ENCODE measurements around the gene CARMIL3. TPM values are rescaled to one million over a fixed set of nuclear protein-coding genes. Genes with fewer than 3 reads are reported as not detected.

CARMIL3 gene
- total RNA-seq, 1 experiment from 2014 or later, result not detected

- no peaks in the 10 kb centered on the region for H3K9me3 ChIP-seq (ENCODE audit: low read length)
- H2AFZ ChIP-seq (ENCODE audit: low read length), result no peak overlapping the region
- POLR2A ChIA-PET (ENCODE audit: unreplicated experiment), result no interaction called here
Measured at GRCh38 chr14:24106672-24107271, 55.0 kb downstream of the CARMIL3 start.

GRCh38 chr14:24108336-24108874 lies 56.6 kb downstream of the CARMIL3 start:
- ATAC-seq, result no peak; the same call in 1 of the 2 replicates
- POLR2A ChIA-PET (ENCODE audit: unreplicated experiment), result interaction anchor here (0.5 kb wide), 1 partner anchor 32 kb away, joined by 3 read pairs; no protein-coding TSS in a partner anchor

More at GRCh38 chr14:24106672-24107271, 55.0 kb downstream of the CARMIL3 start:
- no peaks in the 10 kb centered on the region for H3F3A ChIP-seq (ENCODE audit: low read length, unreplicated experiment)
- no peaks in the 10 kb centered on the region for H3K9me2 ChIP-seq (replicated peaks; ENCODE audit: low read length)
- ATAC-seq, result no peak
- H3K27me3 ChIP-seq (ENCODE audit: low read length), result no peaks in the 10 kb centered on the region
- CTCF ChIA-PET, result no interaction called here
- no peak for DNase-seq
- no peak overlapping the region for H3K4me3 ChIP-seq (ENCODE audit: low read length)
- H3K9ac ChIP-seq (ENCODE audit: low read length), result no peak overlapping the region
- H4K20me1 ChIP-seq (ENCODE audit: low read length), result no peaks in the 10 kb centered on the region
- H3K36me3 ChIP-seq (ENCODE audit: low read depth, low read length), result no peaks in the 10 kb centered on the region
- intact Hi-C loops (cut with micrococcal nuclease), result loop anchor here (5.0 kb wide), 1 partner anchor 94 kb away; no protein-coding TSS in a partner anchor
- H3K27ac ChIP-seq (ENCODE audit: low read length), result no peak overlapping the region
- no peak overlapping the region for H3K4me2 ChIP-seq (ENCODE audit: low read length)
- no peak for TF ChIP-seq EZH2phosphoT487 (IDR thresholded peaks at IDR 0.05; ENCODE audit: borderline replicate concordance, low read length)
- TF ChIP-seq, protein P1, sequence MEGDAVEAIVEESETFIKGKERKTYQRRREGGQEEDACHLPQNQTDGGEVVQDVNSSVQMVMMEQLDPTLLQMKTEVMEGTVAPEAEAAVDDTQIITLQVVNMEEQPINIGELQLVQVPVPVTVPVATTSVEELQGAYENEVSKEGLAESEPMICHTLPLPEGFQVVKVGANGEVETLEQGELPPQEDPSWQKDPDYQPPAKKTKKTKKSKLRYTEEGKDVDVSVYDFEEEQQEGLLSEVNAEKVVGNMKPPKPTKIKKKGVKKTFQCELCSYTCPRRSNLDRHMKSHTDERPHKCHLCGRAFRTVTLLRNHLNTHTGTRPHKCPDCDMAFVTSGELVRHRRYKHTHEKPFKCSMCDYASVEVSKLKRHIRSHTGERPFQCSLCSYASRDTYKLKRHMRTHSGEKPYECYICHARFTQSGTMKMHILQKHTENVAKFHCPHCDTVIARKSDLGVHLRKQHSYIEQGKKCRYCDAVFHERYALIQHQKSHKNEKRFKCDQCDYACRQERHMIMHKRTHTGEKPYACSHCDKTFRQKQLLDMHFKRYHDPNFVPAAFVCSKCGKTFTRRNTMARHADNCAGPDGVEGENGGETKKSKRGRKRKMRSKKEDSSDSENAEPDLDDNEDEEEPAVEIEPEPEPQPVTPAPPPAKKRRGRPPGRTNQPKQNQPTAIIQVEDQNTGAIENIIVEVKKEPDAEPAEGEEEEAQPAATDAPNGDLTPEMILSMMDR (conservative IDR thresholded peaks at IDR 0.05; ENCODE audit: low read depth, low read length), result no peak
- no peak for TF ChIP-seq EZH2 (IDR thresholded peaks at IDR 0.05; ENCODE audit: low read length, unreplicated experiment)
- no peaks in the 10 kb centered on the region for H3K79me2 ChIP-seq (ENCODE audit: low read length)
- peaks cover 7% of the 10 kb centered on the region; the same call in 1 of the 2 replicates for H3K4me1 ChIP-seq (ENCODE audit: insufficient read depth, low read length)
- BruUV-seq (replicated peaks), result no TSS peak

More at GRCh38 chr14:24108336-24108874, 56.6 kb downstream of the CARMIL3 start:
- Histone ChIP-seq H3K4me3 (ENCODE audit: low read length) (no peak overlapping the region), H3K79me2 (ENCODE audit: low read length) (no peaks in the 10 kb centered on the region), H3K27me3 (ENCODE audit: low read length) (no peaks in the 10 kb centered on the region), H3K9ac (ENCODE audit: low read length) (no peak overlapping the region), H3K9me3 (ENCODE audit: low read length) (no peaks in the 10 kb centered on the region), H3K36me3 (ENCODE audit: low read depth, low read length) (no peaks in the 10 kb centered on the region), H3K9me2 (replicated peaks; ENCODE audit: low read length) (no peaks in the 10 kb centered on the region), H2AFZ (ENCODE audit: low read length) (no peak overlapping the region), H4K20me1 (ENCODE audit: low read length) (no peaks in the 10 kb centered on the region), H3F3A (ENCODE audit: low read length, unreplicated experiment) (no peaks in the 10 kb centered on the region), H3K4me2 (ENCODE audit: low read length) (no peak overlapping the region), H3K4me1 (ENCODE audit: insufficient read depth, low read length) (peaks cover 9% of the 10 kb centered on the region), H3K27ac (ENCODE audit: low read length) (no peak overlapping the region)
- CTCF ChIA-PET, result interaction anchor here (0.5 to 1.6 kb wide), 15 partner anchors 13 to 1718 kb away, joined by 3 to 40 read pairs (median 5); partner anchors contain the start of genes EMC9, IRF9, PCK2 and PSME1
- intact Hi-C loops (cut with micrococcal nuclease), result loop anchor here (1.0 to 5.0 kb wide), 3 partner anchors 14 to 96 kb away; partner anchors contain the start of gene PCK2
- BruUV-seq (replicated peaks), result no TSS peak
- no peak for DNase-seq
- no peak for TF ChIP-seq EZH2 (IDR thresholded peaks at IDR 0.05; ENCODE audit: low read length, unreplicated experiment)
- TF ChIP-seq EZH2phosphoT487 (IDR thresholded peaks at IDR 0.05; ENCODE audit: borderline replicate concordance, low read length), result no peak
- TF ChIP-seq, protein P1 (conservative IDR thresholded peaks at IDR 0.05; ENCODE audit: low read depth, low read length), result no peak
